SW480 (cell line): ENCODE data around the gene NCOA7.
A peak's percentile ranks its signal among the peaks of the same experiment; 100 is the strongest.
"Not testable (repeated sequence)": the region's sequence is repeated elsewhere in the genome, so short reads cannot be mapped to it uniquely, and the experiment has no call there.

Experiments
- DNase-seq: peaks from one replicate; pipeline ENCODE4 v3.0.0-alpha.2; 2016; ENCODE audit warnings: low spot score

NCOA7 gene

GRCh38 chr6:125841356-125842090, 50.8 kb downstream of the NCOA7 start:
- DNase-seq: no peak

- no peak for DNase-seq
Measured at GRCh38 chr6:125842091-125842626, 51.4 kb downstream of the NCOA7 start.

GRCh38 chr6:125843593-125843992, 52.8 kb downstream of the NCOA7 start:
- no peak for DNase-seq

- DNase-seq: no peak
Measured at GRCh38 chr6:125844989-125845388, 54.2 kb downstream of the NCOA7 start.

GRCh38 chr6:125846292-125847024, 55.7 kb downstream of the NCOA7 start:
- no peak for DNase-seq

GRCh38 chr6:125848286-125848685, 57.5 kb downstream of the NCOA7 start:
- not testable (repeated sequence) for DNase-seq

GRCh38 chr6:125850361-125850760, 59.6 kb downstream of the NCOA7 start:
- DNase-seq: no peak

GRCh38 chr6:125852587-125852986, 61.8 kb downstream of the NCOA7 start:
- no peak for DNase-seq

GRCh38 chr6:125853168-125853567, 62.4 kb downstream of the NCOA7 start:
- no peak for DNase-seq

- no peak for DNase-seq
Measured at GRCh38 chr6:125853756-125854155, 63.0 kb downstream of the NCOA7 start.

GRCh38 chr6:125854355-125854754, 63.6 kb downstream of the NCOA7 start:
- no peak for DNase-seq

GRCh38 chr6:125855783-125856182, 65.0 kb downstream of the NCOA7 start:
- DNase-seq: no peak

GRCh38 chr6:125857846-125858245, 67.1 kb downstream of the NCOA7 start:
- DNase-seq: no peak

- DNase-seq: peak; percentile 23
Measured at GRCh38 chr6:125858427-125859320, 67.9 kb downstream of the NCOA7 start.

GRCh38 chr6:125859727-125860126, 69.0 kb downstream of the NCOA7 start:
- DNase-seq: no peak

GRCh38 chr6:125863023-125863422, 72.3 kb downstream of the NCOA7 start:
- DNase-seq: no peak

- no peak for DNase-seq
Measured at GRCh38 chr6:125865015-125865414, 74.3 kb downstream of the NCOA7 start.

- DNase-seq: no peak
Measured at GRCh38 chr6:125866433-125866832, 75.7 kb downstream of the NCOA7 start.

- peak; percentile 92 for DNase-seq
Measured at GRCh38 chr6:125867483-125867942, 76.8 kb downstream of the NCOA7 start.

GRCh38 chr6:125868252-125868651, 77.5 kb downstream of the NCOA7 start:
- DNase-seq: no peak

- no peak for DNase-seq
Measured at GRCh38 chr6:125868678-125869395, 78.1 kb downstream of the NCOA7 start.
